Heart left ventricle (tissue), 16 donors: ENCODE data around the gene PANX2. TPM values are rescaled to one million over a fixed set of nuclear protein-coding genes. Genes with fewer than 3 reads are reported as not detected.

Source experiments
- ATAC-seq, 4 donors: fragments of 200-7000 bp; cut with Tn5 transposase; one replicate each; pipeline ENCODE4 v1.9.1; 2020 to 2022; ENCODE audit warnings: moderate library complexity in 4 of 4, mild to moderate bottlenecking in 3 of 4, moderate number of reproducible peaks in 1 of 4
- DNase-seq, 5 donors: peaks; one replicate each; pipeline ENCODE4 v3.0.0-alpha.2; 2020
- H3K27ac ChIP-seq, 12 donors: fragments of 200-600 bp; sonication (generic) in 4 of 12; one replicate each; pipeline versions ENCODE4 v1.5.0 to v1.8.0; 2016 to 2022; ENCODE audit warnings: mild to moderate bottlenecking in 2 of 12
- H3K27me3 ChIP-seq, 9 donors: fragments of 200-600 bp; sonication (generic) in 2 of 9; one replicate each; pipeline versions ENCODE4 v1.5.1 to v1.8.0; 2016 to 2022; ENCODE audit warnings: mild to moderate bottlenecking in 3 of 9
- H3K36me3 ChIP-seq, 9 donors: fragments of 200-600 bp; sonication (generic) in 2 of 9; one replicate each; pipeline versions ENCODE4 v1.5.0 to v1.8.0; 2018 to 2022; ENCODE audit warnings: mild to moderate bottlenecking in 2 of 9
- H3K4me1 ChIP-seq, 12 donors: fragments of 200-600 bp; sonication (generic) in 4 of 12; one replicate each; pipeline versions ENCODE4 v1.5.0 to v1.8.0; 2016 to 2022; ENCODE audit warnings: mild to moderate bottlenecking in 3 of 12
- H3K4me3 ChIP-seq, 12 donors: fragments of 200-600 bp; sonication (generic) in 4 of 12; one replicate each; pipeline versions ENCODE4 v1.5.0 to v1.8.0; 2017 to 2022; ENCODE audit warnings: mild to moderate bottlenecking in 9 of 12, moderate library complexity in 4 of 12
- H3K9me3 ChIP-seq, 12 donors: fragments of 200-600 bp; sonication (generic) in 4 of 12; one replicate each; pipeline versions ENCODE4 v1.5.0 to v1.8.0; 2016 to 2022; ENCODE audit warnings: mild to moderate bottlenecking in 1 of 12
- CTCF ChIP-seq, 12 donors: fragments of 200-600 bp; sonication (generic) in 4 of 12; IDR thresholded peaks; one replicate each; pipeline versions ENCODE4 v1.5.0 to v1.8.0; 2018 to 2022; ENCODE audit warnings: antibody characterized with exemption in 12 of 12, mild to moderate bottlenecking in 5 of 12
- POLR2A ChIP-seq, 2 donors: fragments of 450-650 bp; IDR thresholded peaks; one replicate each; pipeline ENCODE4 v1.6.1; 2017; ENCODE audit warnings: antibody characterized with exemption in 2 of 2, mild to moderate bottlenecking in 2 of 2, moderate library complexity in 2 of 2
- WGBS, 4 donors: extraction: QIAGEN DNeasy Blood & Tissue Kit in 2 of 4; methylation state at CpG; one replicate each; pipeline versions ENCODE4 v1.1.5 to v1.1.7; 2013 to 2018; 5-methylcytosine and 5-hydroxymethylcytosine counted together
- intact Hi-C, 10 donors: fragments of 100-400 bp; cut with DNase I; formaldehyde crosslinking; loops; one replicate each; pipeline versions ENCODE4 v1.11.1 to v1.14.2; 2022
- polyA plus RNA-seq, 2 donors: library from polyadenylated mRNA; stranded (reverse); fragments of 200-250 nt; gene quantifications; one replicate each; pipeline ENCODE4 v1.2.3, GENCODE V29; 2013
- total RNA-seq, 9 donors: library from RNA; depleted of rRNA in 2 of 9; stranded (reverse); fragments of >200 nt in 2 of 9; fragmentation: NEBNext Ultra II Directional in 3 of 9; extraction: Animal tissue kit (Norgen Biotek cat#: 25700) in 3 of 9; gene quantifications; one replicate each; pipeline versions ENCODE4 v1.1.0 to v1.2.4, GENCODE V29; 2016 to 2023
- donor health status: ischemic (EF 13 %, LVEDD 7.1; RV severe dilation, severe dysfunction).
- donor health status: healthy with polysubstance abuse.
- donor health status: DM: no; HTN: yes; CAD: no.
- donor health status: DM: no; HTN: no; CAD: no.
- donor health status: ischemic (EF 25% LVEDD 6.9; RV normal size, moderate dysfunction).
- donor health status: ischemic (EF 25% LVEDD 5.7; RV mildly dilated, moderate dysfunction).
- donor health status: healthy.
- donor health status: DM: yes; HTN: yes; CAD: no.
- donor health status: ischemic (EF 35%, LVEDD 5.7; RV mildly dilated, moderate dysfunction).
- donor health status: nonischemic (EF 11% LVEDD 7.7; RV severe dilation, severe dysfunction).
- donor health status: DM: yes; HTN: yes; CAD: no.
- donor health status: PGD.
- donor health status: ischemic (EF 29% LVEDD 5.4; RV normal size, mild dysfunction).
- donor health status: nonischemic (EF 23%, LVEDD 6.1; RV moderate dilation, normal function).

Gene PANX2
- total and polyA plus RNA-seq, 11 donors, result 0.08 to 0.77 (median 0.33) TPM; not detected in 5

GRCh38 chr22:50206599-50206998 is 36.1 kb downstream of the PANX2 start:
- Histone ChIP-seq H3K4me3 (no peak overlapping the region), H3K27ac (peak overlapping the region in 8 of 12 donors; percentile 20 to 80 (median 58)), H3K36me3 (peaks cover 0 to 64% (median 54%) of the 10 kb centered on the region in 9 donors), H3K9me3 (no peaks in the 10 kb centered on the region), H3K4me1 (peaks cover 0 to 61% (median 31%) of the 10 kb centered on the region in 12 donors), H3K27me3 (no peaks in the 10 kb centered on the region)
- DNase-seq (peak in 4 of 5 donors; percentile 73 to 92 (median 82)), ATAC-seq (peak; percentile 83 to 92 (median 84))
- intact Hi-C loops, result loop anchor here in 5 of 10 donors (2.0 to 5.0 kb wide), 3 partner anchors 58 to 274 kb away; no protein-coding TSS in a partner anchor
- TF ChIP-seq POLR2A (IDR thresholded peaks at IDR 0.05), result no peak
- peak; percentile 41 to 65 (median 52) for TF ChIP-seq CTCF (IDR thresholded peaks at IDR 0.05)
- 23 to 50% (median 34%) methylated on average over 10 of the region's 10 CpGs for WGBS, 4 donors

- H3K36me3 ChIP-seq, result peaks cover 0 to 73% (median 64%) of the 10 kb centered on the region in 9 donors
- 60 to 83% (median 69%) methylated on average over 15 to 23 of the region's 23 CpGs for WGBS, 4 donors
- no peaks in the 10 kb centered on the region for H3K27me3 ChIP-seq
- DNase-seq (peak in 3 of 5 donors; percentile 18 to 60 (median 22)), ATAC-seq (no peak)
- TF ChIP-seq CTCF (IDR thresholded peaks at IDR 0.05) (no peak), POLR2A (IDR thresholded peaks at IDR 0.05) (no peak)
- intact Hi-C loops, result loop anchor here in 8 of 10 donors (2.0 to 5.0 kb wide), 4 partner anchors 59 to 275 kb away; no protein-coding TSS in a partner anchor
- no peaks in the 10 kb centered on the region for H3K9me3 ChIP-seq
- no peak overlapping the region for H3K4me3 ChIP-seq
- H3K4me1 ChIP-seq, result peaks cover 0 to 51% (median 23%) of the 10 kb centered on the region in 12 donors
- peak overlapping the region in 1 of 12 donors; percentile 80 for H3K27ac ChIP-seq
These were observed 37.0 kb downstream of the PANX2 start for GRCh38 chr22:50207383-50208140.

- intact Hi-C loops, result loop anchor here in 7 of 10 donors (2.0 to 5.0 kb wide), 4 partner anchors 60 to 276 kb away; no protein-coding TSS in a partner anchor
- peaks cover 0 to 79% (median 68%) of the 10 kb centered on the region in 9 donors for H3K36me3 ChIP-seq
- peaks cover 0 to 42% (median 20%) of the 10 kb centered on the region in 12 donors for H3K4me1 ChIP-seq
- peak in 1 of 5 donors; percentile 49 for DNase-seq
- no peak for ATAC-seq
- no peak overlapping the region for H3K4me3 ChIP-seq
- no peak for TF ChIP-seq POLR2A (IDR thresholded peaks at IDR 0.05)
- no peak for TF ChIP-seq CTCF (IDR thresholded peaks at IDR 0.05)
- WGBS, 4 donors, result 86 to 89% (median 87%) methylated on average over 22 of the region's 22 CpGs
- H3K27me3 ChIP-seq, result no peaks in the 10 kb centered on the region
- H3K27ac ChIP-seq, result no peak overlapping the region
- no peaks in the 10 kb centered on the region for H3K9me3 ChIP-seq
These were observed 38.0 kb downstream of the PANX2 start for GRCh38 chr22:50208430-50208938.
